Mammary epithelial cell (primary cell): ENCODE data around the gene KCTD1.

Source experiments
- EZH2 ChIP-seq: IDR thresholded peaks from 2 replicates; pipeline ENCODE4 v1.6.1; 2012; ENCODE audit warnings: low read length, inconsistent platforms, borderline replicate concordance
- TF ChIP-seq, protein P1 (sequence below), 2 donors: IDR thresholded peaks in 1 of 2; conservative IDR thresholded peaks in 1 of 2; 2 replicates each; pipeline ENCODE4 v1.5.1; 2011 to 2012; ENCODE audit warnings: inconsistent platforms in 2 of 2, low read length in 2 of 2, mild to moderate bottlenecking in 2 of 2, control low read depth in 1 of 2, low read depth in 1 of 2; ENCODE audit not compliant: insufficient read depth in 1 of 2; ENCODE audit errors: extremely low read depth in 1 of 2

DNA sequence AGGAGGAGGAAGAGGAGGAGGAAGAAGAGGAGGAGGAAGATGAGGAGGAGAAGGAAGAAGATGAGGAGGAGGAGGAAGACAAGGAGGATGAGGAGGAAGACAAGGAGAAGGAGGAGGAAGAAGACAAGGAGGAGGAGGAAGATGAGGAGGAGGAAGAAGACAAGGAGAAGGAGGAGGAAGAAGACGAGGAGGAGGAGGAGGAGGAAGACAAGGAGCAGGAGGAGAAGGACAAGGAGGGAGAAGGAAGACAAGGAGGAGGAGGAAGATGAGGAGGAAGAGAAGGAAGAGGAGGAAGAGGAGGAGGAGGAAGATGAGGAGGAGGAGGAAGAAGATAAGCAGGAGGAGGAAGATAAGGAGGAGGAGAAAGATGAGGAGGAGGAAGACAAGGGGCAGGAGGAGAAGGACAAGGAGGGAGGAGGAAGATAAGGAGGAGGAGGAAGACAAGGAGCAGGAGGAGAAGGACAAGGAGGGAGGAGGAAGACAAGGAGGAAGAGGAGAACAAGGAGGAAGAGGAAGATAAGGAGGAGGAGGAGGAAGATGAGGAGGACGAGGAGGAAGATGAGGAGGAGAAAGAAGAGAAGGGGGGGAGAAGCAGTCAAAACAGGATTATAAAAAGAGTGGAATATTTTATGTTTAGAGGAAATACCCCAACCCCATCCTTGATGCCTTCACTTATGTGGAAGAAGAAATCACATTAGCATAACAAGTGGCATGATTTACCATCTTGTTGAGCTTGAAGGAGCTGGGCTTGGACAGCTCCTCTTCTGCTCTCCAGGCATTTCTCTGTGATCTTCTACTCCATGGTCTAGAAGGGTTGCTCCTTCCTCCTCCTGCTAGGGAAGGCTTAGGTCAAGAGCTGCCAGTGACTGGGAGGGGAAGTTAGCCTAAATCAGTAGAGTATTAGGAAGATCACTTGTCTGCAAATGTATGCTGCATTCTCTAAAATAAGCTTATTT, 45.3 kb upstream of the KCTD1 start:
- TF ChIP-seq, protein P1, sequence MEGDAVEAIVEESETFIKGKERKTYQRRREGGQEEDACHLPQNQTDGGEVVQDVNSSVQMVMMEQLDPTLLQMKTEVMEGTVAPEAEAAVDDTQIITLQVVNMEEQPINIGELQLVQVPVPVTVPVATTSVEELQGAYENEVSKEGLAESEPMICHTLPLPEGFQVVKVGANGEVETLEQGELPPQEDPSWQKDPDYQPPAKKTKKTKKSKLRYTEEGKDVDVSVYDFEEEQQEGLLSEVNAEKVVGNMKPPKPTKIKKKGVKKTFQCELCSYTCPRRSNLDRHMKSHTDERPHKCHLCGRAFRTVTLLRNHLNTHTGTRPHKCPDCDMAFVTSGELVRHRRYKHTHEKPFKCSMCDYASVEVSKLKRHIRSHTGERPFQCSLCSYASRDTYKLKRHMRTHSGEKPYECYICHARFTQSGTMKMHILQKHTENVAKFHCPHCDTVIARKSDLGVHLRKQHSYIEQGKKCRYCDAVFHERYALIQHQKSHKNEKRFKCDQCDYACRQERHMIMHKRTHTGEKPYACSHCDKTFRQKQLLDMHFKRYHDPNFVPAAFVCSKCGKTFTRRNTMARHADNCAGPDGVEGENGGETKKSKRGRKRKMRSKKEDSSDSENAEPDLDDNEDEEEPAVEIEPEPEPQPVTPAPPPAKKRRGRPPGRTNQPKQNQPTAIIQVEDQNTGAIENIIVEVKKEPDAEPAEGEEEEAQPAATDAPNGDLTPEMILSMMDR (conservative IDR thresholded peaks at IDR 0.05 in 1 of 2, IDR thresholded peaks at IDR 0.05 in 1 of 2; ENCODE audit: extremely low read depth in 1 of 2, insufficient read depth in 1 of 2, low read depth in 1 of 2, low read length in 2 of 2), result no peak
- peak; percentile 36 for TF ChIP-seq EZH2
